Esophagus squamous epithelium (tissue), 5 donors: ENCODE results near the gene ATP8B3. TPM values are rescaled to one million over a fixed set of nuclear protein-coding genes. Genes with fewer than 3 reads are reported as not detected.
A peak's percentile ranks its signal among the peaks of the same experiment; 100 is the strongest.

Source experiments
- DNase-seq: peaks from one replicate; lab custom pipeline; 2025; lab: John Stamatoyannopoulos, UW
- H3K27ac ChIP-seq, 4 donors: fragments of 200-600 bp; sonication (generic); one replicate each; pipeline ENCODE4 v1.5.1; 2016 to 2019; ENCODE audit warnings: mild to moderate bottlenecking in 1 of 4
- H3K27me3 ChIP-seq, 4 donors: fragments of 200-600 bp; sonication (generic); 1 replicate in 3 of 4; 2 replicates in 1 of 4; pipeline versions ENCODE4 v1.5.1 to v1.6.0; 2017 to 2021; ENCODE audit warnings: antibody characterized with exemption in 1 of 4
- H3K36me3 ChIP-seq, 3 donors: fragments of 200-600 bp; sonication (generic); one replicate each; pipeline ENCODE4 v1.5.1; 2016 to 2019
- H3K4me1 ChIP-seq, 3 donors: fragments of 200-600 bp; sonication (generic); one replicate each; pipeline ENCODE4 v1.5.1; 2017 to 2019
- H3K4me3 ChIP-seq, 4 donors: fragments of 200-600 bp; sonication (generic); 1 replicate in 3 of 4; 2 replicates in 1 of 4; pipeline ENCODE4 v1.5.1; 2016 to 2019; ENCODE audit warnings: mild to moderate bottlenecking in 2 of 4, moderate library complexity in 1 of 4
- H3K9me3 ChIP-seq, 3 donors: fragments of 200-600 bp; sonication (generic); one replicate each; pipeline ENCODE4 v1.5.1; 2016 to 2019
- CTCF ChIP-seq, 6 experiments: fragments of 450-650 bp in 4 of 6; fragments of 200-600 bp in 2 of 6; sonication (generic) in 2 of 6; IDR thresholded peaks; one replicate each; pipeline ENCODE4 v1.5.1; 2016 to 2019; ENCODE audit warnings: antibody characterized with exemption in 6 of 6, mild to moderate bottlenecking in 4 of 6, moderate library complexity in 4 of 6
- POLR2A ChIP-seq, 4 donors: fragments of 450-650 bp; IDR thresholded peaks; one replicate each; pipeline ENCODE4 v1.6.1; 2017; ENCODE audit warnings: antibody characterized with exemption in 4 of 4, mild to moderate bottlenecking in 4 of 4, moderate library complexity in 3 of 4
- WGBS, 2 donors: methylation state at CpG; one replicate each; pipeline ENCODE4 v1.1.5; 2018; 5-methylcytosine and 5-hydroxymethylcytosine counted together
- intact Hi-C: fragments of 100-400 bp; cut with DNase I; formaldehyde crosslinking; loops from one replicate; pipeline ENCODE4 v1.15.0; 2022
- total RNA-seq, 4 donors: library from RNA; depleted of rRNA; stranded (reverse); fragments of >200 nt; gene quantifications; one replicate each; pipeline ENCODE4 v1.1.0, GENCODE V29; 2016
- donor health status: DM: yes; HTN: yes; CAD: no.

Gene ATP8B3
- total RNA-seq, 4 donors from 2014 or later, result 0.57 to 3.0 (median 1.4) TPM

GRCh38 chr19:1828279-1829238 is 16.5 kb upstream of the ATP8B3 start:
- H3K36me3 ChIP-seq, result peaks cover 13 to 89% (median 19%) of the 10 kb centered on the region in 3 donors
- intact Hi-C loops, result no loop called here
- no peaks in the 10 kb centered on the region for H3K9me3 ChIP-seq
- DNase-seq, result no peak
- H3K4me3 ChIP-seq, result no peak overlapping the region
- WGBS, 2 donors, result 68% methylated on average over 10 of the region's 57 CpGs; no CpG with 5 or more reads in 1 of the 2 donors
- no peaks in the 10 kb centered on the region for H3K27me3 ChIP-seq
- TF ChIP-seq CTCF (IDR thresholded peaks at IDR 0.05), result no peak
- TF ChIP-seq POLR2A (IDR thresholded peaks at IDR 0.05), result no peak
- H3K27ac ChIP-seq, result no peak overlapping the region
- peaks cover 0 to 24% (median 7%) of the 10 kb centered on the region in 3 donors for H3K4me1 ChIP-seq

- Histone ChIP-seq H3K4me3 (no peak overlapping the region), H3K27me3 (no peaks in the 10 kb centered on the region), H3K27ac (no peak overlapping the region), H3K9me3 (no peaks in the 10 kb centered on the region), H3K4me1 (peaks cover 0 to 20% (median 7%) of the 10 kb centered on the region in 3 donors), H3K36me3 (peaks cover 18 to 94% (median 28%) of the 10 kb centered on the region in 3 donors)
- no peak for TF ChIP-seq CTCF (IDR thresholded peaks at IDR 0.05)
- no peak for TF ChIP-seq POLR2A (IDR thresholded peaks at IDR 0.05)
- no peak for DNase-seq
- WGBS, 2 donors, result 84 to 94% methylated on average over 4 to 10 of the region's 41 CpGs
- intact Hi-C loops, result no loop called here
Observed at GRCh38 chr19:1827566-1828278, 15.6 kb upstream of the ATP8B3 start.

GRCh38 chr19:1826557-1827521 is 14.8 kb upstream of the ATP8B3 start:
- H3K4me3 ChIP-seq, result no peak overlapping the region
- H3K36me3 ChIP-seq, result peaks cover 21 to 97% (median 28%) of the 10 kb centered on the region in 3 donors
- TF ChIP-seq CTCF (IDR thresholded peaks at IDR 0.05) (no peak), POLR2A (IDR thresholded peaks at IDR 0.05) (no peak)
- DNase-seq, result no peak
- H3K27me3 ChIP-seq, result no peaks in the 10 kb centered on the region
- H3K4me1 ChIP-seq, result peaks cover 0 to 15% (median 7%) of the 10 kb centered on the region in 3 donors
- H3K27ac ChIP-seq, result no peak overlapping the region
- intact Hi-C loops, result no loop called here
- 59 to 60% methylated on average over 7 to 26 of the region's 63 CpGs for WGBS, 2 donors
- H3K9me3 ChIP-seq, result no peaks in the 10 kb centered on the region

GRCh38 chr19:1825909-1826556 is 14.0 kb upstream of the ATP8B3 start:
- no peak for DNase-seq
- Histone ChIP-seq H3K27ac (no peak overlapping the region), H3K36me3 (peaks cover 28 to 100% (median 30%) of the 10 kb centered on the region in 3 donors), H3K9me3 (no peaks in the 10 kb centered on the region), H3K27me3 (no peaks in the 10 kb centered on the region), H3K4me1 (peaks cover 0 to 13% (median 7%) of the 10 kb centered on the region in 3 donors), H3K4me3 (no peak overlapping the region)
- no peak for TF ChIP-seq POLR2A (IDR thresholded peaks at IDR 0.05)
- peak; percentile 86 to 93 (median 90) for TF ChIP-seq CTCF (IDR thresholded peaks at IDR 0.05)
- WGBS, 2 donors, result 17 to 50% methylated on average over 2 to 8 of the region's 15 CpGs
- intact Hi-C loops, result no loop called here
